ENCODE results near the gene DNAH10.

The DNAH10 gene

GRCh38 chr12:123733229-123733628 is 28.9 kb upstream of the DNAH10 start:
- H3K4ac ChIP-seq (ENCODE audit: low read length), result no peak overlapping the region
- H3K36me3 ChIP-seq (replicated peaks in 1 of 2; ENCODE audit: control insufficient read depth in 2 of 2, insufficient read depth in 2 of 2, low read length in 2 of 2), result peaks cover 47 to 96% of the 10 kb centered on the region in 2 donors
- H3K14ac ChIP-seq (ENCODE audit: low read length), result no peak overlapping the region
- no peak overlapping the region for H4K8ac ChIP-seq (ENCODE audit: low read depth, low read length)
- no peak overlapping the region for H2BK12ac ChIP-seq (ENCODE audit: low read length)
- H3K9ac ChIP-seq (ENCODE audit: low read depth, low read length, poor library complexity), result no peak overlapping the region
- no peak overlapping the region for H3K4me2 ChIP-seq (ENCODE audit: insufficient read depth, low read length, poor library complexity, severe bottlenecking)
- no peak overlapping the region for H4K91ac ChIP-seq (ENCODE audit: low read depth, low read length, poor library complexity)
- H2BK120ac ChIP-seq (ENCODE audit: low read depth, low read length), result no peak overlapping the region
- H2BK15ac ChIP-seq (ENCODE audit: low read length), result no peak overlapping the region
- DNase-seq (ENCODE audit: low spot score), result no peak
- no peak overlapping the region for H2AK5ac ChIP-seq (ENCODE audit: low read depth, low read length)
- H3K18ac ChIP-seq (ENCODE audit: low read length), result no peak overlapping the region
- WGBS, 2 donors (ENCODE audit: extremely low coverage in 2 of 2, insufficient read length in 2 of 2, insufficient replicate concordance in 1 of 2), result no CpG with 5 or more reads among the region's 10 CpGs
- H3K27ac ChIP-seq (replicated peaks; ENCODE audit: low read length), result no peak overlapping the region
- no peaks in the 10 kb centered on the region for H3K9me3 ChIP-seq (replicated peaks in 1 of 2; ENCODE audit: control insufficient read depth in 2 of 2, insufficient read depth in 1 of 2, low read depth in 1 of 2, low read length in 2 of 2)
- no peak overlapping the region for H3K4me3 ChIP-seq (ENCODE audit: low read length in 2 of 2)
- no peak overlapping the region for H2BK5ac ChIP-seq (ENCODE audit: low read length)
- no peaks in the 10 kb centered on the region for H3K79me1 ChIP-seq (ENCODE audit: low read depth, low read length)
- H3K4me1 ChIP-seq (ENCODE audit: control insufficient read depth in 2 of 2, insufficient read depth in 1 of 2, low read depth in 1 of 2, low read length in 2 of 2), result no peaks in the 10 kb centered on the region
- no peak overlapping the region for H3K23ac ChIP-seq (ENCODE audit: low read depth, low read length, poor library complexity)
- no peak overlapping the region for H2AFZ ChIP-seq (ENCODE audit: low read length)
- no peaks in the 10 kb centered on the region for H3K27me3 ChIP-seq (ENCODE audit: control insufficient read depth in 3 of 3, insufficient read depth in 3 of 3, low read depth in 1 of 3, low read length in 3 of 3)

GRCh38 chr12:123734268-123734667 is 27.8 kb upstream of the DNAH10 start:
- no CpG with 5 or more reads among the region's 5 CpGs for WGBS, 2 donors (ENCODE audit: extremely low coverage in 2 of 2, insufficient read length in 2 of 2, insufficient replicate concordance in 1 of 2)
- no peak overlapping the region for H4K8ac ChIP-seq (ENCODE audit: low read depth, low read length)
- H3K27me3 ChIP-seq (ENCODE audit: control insufficient read depth in 3 of 3, insufficient read depth in 3 of 3, low read depth in 1 of 3, low read length in 3 of 3), result no peaks in the 10 kb centered on the region
- no peak overlapping the region for H3K4me3 ChIP-seq (ENCODE audit: low read length in 2 of 2)
- H3K18ac ChIP-seq (ENCODE audit: low read length), result no peak overlapping the region
- H3K14ac ChIP-seq (ENCODE audit: low read length), result no peak overlapping the region
- peaks cover 0 to 1% of the 10 kb centered on the region in 2 donors for H3K9me3 ChIP-seq (replicated peaks in 1 of 2; ENCODE audit: control insufficient read depth in 2 of 2, insufficient read depth in 1 of 2, low read depth in 1 of 2, low read length in 2 of 2)
- no peaks in the 10 kb centered on the region for H3K4me1 ChIP-seq (ENCODE audit: control insufficient read depth in 2 of 2, insufficient read depth in 1 of 2, low read depth in 1 of 2, low read length in 2 of 2)
- H3K4ac ChIP-seq (ENCODE audit: low read length), result no peak overlapping the region
- H3K4me2 ChIP-seq (ENCODE audit: insufficient read depth, low read length, poor library complexity, severe bottlenecking), result no peak overlapping the region
- no peak overlapping the region for H2AFZ ChIP-seq (ENCODE audit: low read length)
- H3K27ac ChIP-seq (replicated peaks; ENCODE audit: low read length), result no peak overlapping the region
- no peak overlapping the region for H4K91ac ChIP-seq (ENCODE audit: low read depth, low read length, poor library complexity)
- H2AK5ac ChIP-seq (ENCODE audit: low read depth, low read length), result no peak overlapping the region
- no peak overlapping the region for H2BK120ac ChIP-seq (ENCODE audit: low read depth, low read length)
- H3K9ac ChIP-seq (ENCODE audit: low read depth, low read length, poor library complexity), result no peak overlapping the region
- peaks cover 44 to 96% of the 10 kb centered on the region in 2 donors for H3K36me3 ChIP-seq (replicated peaks in 1 of 2; ENCODE audit: control insufficient read depth in 2 of 2, insufficient read depth in 2 of 2, low read length in 2 of 2)
- H2BK5ac ChIP-seq (ENCODE audit: low read length), result no peak overlapping the region
- no peak overlapping the region for H3K23ac ChIP-seq (ENCODE audit: low read depth, low read length, poor library complexity)
- H2BK15ac ChIP-seq (ENCODE audit: low read length), result no peak overlapping the region
- no peak for DNase-seq (ENCODE audit: low spot score)
- no peak overlapping the region for H2BK12ac ChIP-seq (ENCODE audit: low read length)
- no peaks in the 10 kb centered on the region for H3K79me1 ChIP-seq (ENCODE audit: low read depth, low read length)

DNA sequence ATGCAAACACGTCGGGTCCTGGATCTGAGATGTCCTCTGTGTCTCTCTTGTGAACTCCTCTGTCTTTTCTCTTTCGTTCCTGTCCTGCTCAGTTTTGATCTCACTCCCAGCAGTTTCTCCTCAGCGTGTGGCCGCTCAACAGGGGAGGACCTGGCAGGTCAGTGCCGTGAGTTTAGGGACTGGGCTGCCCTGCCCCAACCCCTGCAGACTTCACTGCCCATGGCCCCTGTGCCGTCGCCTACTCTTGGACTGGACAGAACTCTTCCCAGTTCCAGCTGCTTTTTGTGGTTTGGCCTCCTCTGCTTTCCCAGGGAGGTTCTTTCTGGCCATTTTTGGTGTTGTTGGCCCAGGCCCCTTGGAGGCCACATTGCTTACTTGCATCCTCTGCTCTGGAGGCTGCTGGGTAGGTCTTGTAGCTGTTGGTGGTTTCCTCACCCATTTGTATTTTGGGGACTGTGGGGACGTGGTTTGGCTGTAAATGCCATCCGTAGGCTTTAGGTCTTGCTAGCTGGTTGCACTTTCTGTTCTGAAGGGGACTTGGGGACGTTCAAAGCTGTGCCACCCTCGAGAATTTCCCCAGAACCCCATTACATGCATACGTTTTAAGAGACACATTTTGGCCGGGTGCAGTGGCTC is 20.0 kb upstream of the DNAH10 start:
- Histone ChIP-seq H3K36me3 (replicated peaks in 1 of 2; ENCODE audit: control insufficient read depth in 2 of 2, insufficient read depth in 2 of 2, low read length in 2 of 2) (peaks cover 37 to 93% of the 10 kb centered on the region in 2 donors), H3K27ac (replicated peaks; ENCODE audit: low read length) (no peak overlapping the region), H2AFZ (ENCODE audit: low read length) (no peak overlapping the region), H2BK12ac (ENCODE audit: low read length) (no peak overlapping the region), H3K9me3 (replicated peaks in 1 of 2; ENCODE audit: control insufficient read depth in 2 of 2, insufficient read depth in 1 of 2, low read depth in 1 of 2, low read length in 2 of 2) (peaks cover 0 to 4% of the 10 kb centered on the region in 2 donors), H3K4ac (ENCODE audit: low read length) (no peak overlapping the region), H3K27me3 (ENCODE audit: control insufficient read depth in 3 of 3, insufficient read depth in 3 of 3, low read depth in 1 of 3, low read length in 3 of 3) (no peaks in the 10 kb centered on the region), H2BK120ac (ENCODE audit: low read depth, low read length) (no peak overlapping the region), H3K4me1 (ENCODE audit: control insufficient read depth in 2 of 2, insufficient read depth in 1 of 2, low read depth in 1 of 2, low read length in 2 of 2) (no peaks in the 10 kb centered on the region), H4K91ac (ENCODE audit: low read depth, low read length, poor library complexity) (no peak overlapping the region), H4K8ac (ENCODE audit: low read depth, low read length) (no peak overlapping the region), H3K4me2 (ENCODE audit: insufficient read depth, low read length, poor library complexity, severe bottlenecking) (no peak overlapping the region), H2BK5ac (ENCODE audit: low read length) (peak overlapping the region; percentile 71), H3K4me3 (ENCODE audit: low read length in 2 of 2) (no peak overlapping the region), H3K18ac (ENCODE audit: low read length) (no peak overlapping the region), H3K23ac (ENCODE audit: low read depth, low read length, poor library complexity) (no peak overlapping the region), H3K14ac (ENCODE audit: low read length) (no peak overlapping the region), H3K9ac (ENCODE audit: low read depth, low read length, poor library complexity) (no peak overlapping the region), H2AK5ac (ENCODE audit: low read depth, low read length) (no peak overlapping the region), H3K79me1 (ENCODE audit: low read depth, low read length) (peaks cover 3% of the 10 kb centered on the region), H2BK15ac (ENCODE audit: low read length) (no peak overlapping the region)
- DNase-seq (ENCODE audit: low spot score), result no peak
- WGBS, 2 donors (ENCODE audit: extremely low coverage in 2 of 2, insufficient read length in 2 of 2, insufficient replicate concordance in 1 of 2), result no CpG with 5 or more reads among the region's 14 CpGs

- no CpG with 5 or more reads among the region's 10 CpGs for WGBS, 2 donors (ENCODE audit: extremely low coverage in 2 of 2, insufficient read length in 2 of 2, insufficient replicate concordance in 1 of 2)
- H3K4me2 ChIP-seq (ENCODE audit: insufficient read depth, low read length, poor library complexity, severe bottlenecking), result no peak overlapping the region
These were observed 19.1 kb upstream of the DNAH10 start for GRCh38 chr12:123743002-123743401.

More at GRCh38 chr12:123743002-123743401, 19.1 kb upstream of the DNAH10 start:
- no peak overlapping the region for H3K4ac ChIP-seq (ENCODE audit: low read length)
- H2BK120ac ChIP-seq (ENCODE audit: low read depth, low read length), result no peak overlapping the region
- no peaks in the 10 kb centered on the region for H3K4me1 ChIP-seq (ENCODE audit: control insufficient read depth in 2 of 2, insufficient read depth in 1 of 2, low read depth in 1 of 2, low read length in 2 of 2)
- no peak overlapping the region for H3K23ac ChIP-seq (ENCODE audit: low read depth, low read length, poor library complexity)
- no peak overlapping the region for H4K91ac ChIP-seq (ENCODE audit: low read depth, low read length, poor library complexity)
- no peak overlapping the region for H2BK12ac ChIP-seq (ENCODE audit: low read length)
- H3K27ac ChIP-seq (replicated peaks; ENCODE audit: low read length), result no peak overlapping the region
- no peaks in the 10 kb centered on the region for H3K27me3 ChIP-seq (ENCODE audit: control insufficient read depth in 3 of 3, insufficient read depth in 3 of 3, low read depth in 1 of 3, low read length in 3 of 3)
- H4K8ac ChIP-seq (ENCODE audit: low read depth, low read length), result no peak overlapping the region
- H3K18ac ChIP-seq (ENCODE audit: low read length), result no peak overlapping the region
- peaks cover 0 to 4% of the 10 kb centered on the region in 2 donors for H3K9me3 ChIP-seq (replicated peaks in 1 of 2; ENCODE audit: control insufficient read depth in 2 of 2, insufficient read depth in 1 of 2, low read depth in 1 of 2, low read length in 2 of 2)
- DNase-seq (ENCODE audit: low spot score), result no peak
- H2AFZ ChIP-seq (ENCODE audit: low read length), result no peak overlapping the region
- no peak overlapping the region for H3K4me3 ChIP-seq (ENCODE audit: low read length in 2 of 2)
- no peak overlapping the region for H2BK5ac ChIP-seq (ENCODE audit: low read length)
- H3K36me3 ChIP-seq (replicated peaks in 1 of 2; ENCODE audit: control insufficient read depth in 2 of 2, insufficient read depth in 2 of 2, low read length in 2 of 2), result peaks cover 35 to 93% of the 10 kb centered on the region in 2 donors
- H3K9ac ChIP-seq (ENCODE audit: low read depth, low read length, poor library complexity), result no peak overlapping the region
- H3K14ac ChIP-seq (ENCODE audit: low read length), result no peak overlapping the region
- H2AK5ac ChIP-seq (ENCODE audit: low read depth, low read length), result no peak overlapping the region
- H3K79me1 ChIP-seq (ENCODE audit: low read depth, low read length), result peaks cover 3% of the 10 kb centered on the region
- no peak overlapping the region for H2BK15ac ChIP-seq (ENCODE audit: low read length)

All from neuronal stem cell (in vitro differentiated cells).